DMS114 treated with DMSO at 0.1 percent for 48 hours (cell line): ENCODE results near the gene CCDC83.

Experiments
- DNase-seq: peaks from one replicate; lab custom pipeline; 2025; ENCODE audit not compliant: unreplicated experiment; lab: John Stamatoyannopoulos, UW

Gene CCDC83

DNA sequence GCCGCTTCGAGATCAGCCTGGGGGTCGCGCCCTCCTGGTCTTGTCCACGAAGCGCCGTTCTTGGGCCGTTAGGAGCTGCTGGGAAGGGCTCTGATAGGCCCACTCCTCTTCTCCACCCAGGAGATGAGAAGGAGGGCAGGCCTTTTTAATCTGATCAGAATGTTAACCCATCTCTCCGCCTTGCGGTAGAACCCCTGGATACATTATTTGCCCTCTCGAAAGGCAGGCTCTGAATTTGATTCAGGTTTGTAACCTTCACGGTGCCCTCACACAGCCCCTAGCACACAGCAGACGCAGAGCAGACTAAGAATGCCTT is at the start of gene CCDC83:
CCDC83 (plus strand) TSS at position 43 of the 316 bp plus-strand sequence. CDS start 9,741 bp downstream, outside the sequence.
- DNase-seq = no peak

DNA sequence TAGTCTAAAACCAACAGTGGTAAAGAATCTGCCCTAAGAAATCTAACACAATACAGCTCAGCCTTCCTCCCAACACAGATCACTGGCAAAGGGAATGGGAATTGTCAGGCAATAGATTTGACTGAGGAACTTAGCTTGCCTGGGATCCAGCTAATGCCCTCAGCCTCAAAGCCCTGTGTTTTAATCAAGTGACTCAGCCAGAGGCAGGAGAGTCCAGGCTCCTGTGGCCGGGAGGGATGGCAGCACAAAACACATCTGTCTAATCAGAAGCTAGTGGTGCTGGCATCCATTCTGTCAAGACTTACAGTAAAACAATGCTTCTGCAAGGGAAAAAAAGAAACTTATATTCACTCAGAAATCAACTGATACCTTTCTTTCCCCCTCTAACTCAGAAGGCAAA is 49.8 kb upstream of the CCDC83 start:
- no peak for DNase-seq

DNA sequence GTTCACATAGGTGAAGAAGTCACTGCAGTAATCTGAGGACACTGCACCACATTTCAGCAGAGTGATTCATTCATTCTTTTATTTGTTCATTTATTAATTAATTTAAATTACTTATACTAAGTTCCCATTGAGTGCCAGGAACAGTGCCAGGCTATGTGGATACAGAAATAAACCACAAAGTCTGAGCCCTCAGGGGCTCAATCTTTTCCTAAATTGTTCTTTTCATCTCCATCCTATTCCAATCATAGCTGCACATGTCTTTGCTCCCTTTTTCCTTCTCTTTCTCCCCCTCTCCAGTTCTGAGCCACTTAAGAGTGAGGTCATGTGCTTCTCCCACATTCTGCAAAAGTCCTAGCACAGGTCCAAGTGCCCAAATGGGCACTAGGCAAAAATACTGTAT is 49.2 kb upstream of the CCDC83 start:
- no peak for DNase-seq

DNA sequence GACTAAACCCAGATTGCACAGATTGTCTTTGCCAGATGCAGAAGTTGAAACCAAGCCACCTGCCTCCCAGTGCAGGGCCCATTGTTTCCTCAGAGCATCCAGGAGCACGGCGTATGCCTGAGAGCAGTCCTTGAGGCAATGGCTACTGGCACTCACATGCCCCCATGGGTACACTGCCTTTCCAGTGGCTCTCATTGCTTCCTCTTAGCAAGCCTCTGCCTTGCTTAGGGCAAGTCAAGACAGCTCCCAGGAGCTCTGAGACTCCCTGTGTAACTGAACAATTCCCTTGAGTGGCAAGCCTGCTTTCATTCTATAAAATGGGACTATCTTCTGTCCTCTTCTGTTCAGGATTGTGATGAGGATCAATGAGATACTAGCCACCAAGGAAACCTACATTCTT is 48.3 kb upstream of the CCDC83 start:
- DNase-seq = no peak

DNA sequence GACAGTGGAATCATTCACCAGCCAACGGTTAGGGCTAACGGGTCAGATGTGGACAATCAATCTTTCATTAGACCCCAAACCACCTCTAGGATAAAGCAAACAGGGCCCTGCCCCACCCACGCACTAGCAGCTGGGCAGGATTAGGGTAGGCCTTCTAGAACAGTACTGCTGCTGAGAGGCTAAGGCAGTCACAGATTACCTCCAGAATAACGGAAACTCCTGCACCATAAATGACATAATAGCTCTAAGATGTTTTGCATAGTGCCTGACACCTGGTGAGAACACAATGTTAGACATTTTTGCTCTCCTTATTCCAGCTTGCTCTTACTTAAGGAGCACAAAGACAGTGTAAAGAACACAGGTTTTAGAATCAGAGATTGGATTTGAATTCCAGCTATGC is 46.0 kb upstream of the CCDC83 start:
- DNase-seq = no peak

DNA sequence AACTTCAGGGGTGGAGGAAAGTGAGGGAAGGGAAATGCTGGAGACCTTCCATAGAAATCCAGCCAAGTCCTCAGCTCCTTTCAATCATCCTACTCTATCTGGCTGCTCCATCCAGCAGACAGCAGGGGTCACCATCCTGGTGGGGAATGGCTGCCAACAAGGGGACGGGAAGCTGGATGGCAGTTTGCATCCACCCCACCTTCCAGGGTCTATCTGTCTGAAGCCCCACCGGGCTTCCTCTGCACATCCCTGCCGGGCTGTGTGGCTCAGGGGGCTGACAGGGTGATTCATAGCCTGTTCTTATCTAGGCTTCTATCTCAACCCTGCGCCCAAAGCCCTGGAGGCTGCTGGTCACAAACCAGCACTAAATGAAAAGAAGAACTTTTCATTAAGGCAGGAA is 45.3 kb upstream of the CCDC83 start:
- no peak for DNase-seq

DNA sequence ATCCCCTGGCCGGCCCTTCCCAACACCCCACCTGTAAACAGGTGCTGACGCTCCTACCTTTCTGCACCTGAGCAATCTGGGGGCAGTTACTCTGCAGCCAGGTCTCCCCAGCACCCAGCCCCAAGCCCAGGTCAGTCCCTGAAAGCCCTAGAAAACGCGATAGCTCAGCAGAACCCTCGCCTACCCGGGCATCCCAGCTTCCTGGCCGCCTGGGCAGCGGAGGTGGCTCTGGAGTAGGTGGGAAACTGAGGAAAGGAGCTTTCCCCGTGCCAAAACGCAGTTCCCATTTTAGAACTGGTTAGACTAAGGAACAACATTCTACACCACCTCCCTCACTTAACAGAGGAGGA is 44.7 kb upstream of the CCDC83 start:
- no peak for DNase-seq

DNA sequence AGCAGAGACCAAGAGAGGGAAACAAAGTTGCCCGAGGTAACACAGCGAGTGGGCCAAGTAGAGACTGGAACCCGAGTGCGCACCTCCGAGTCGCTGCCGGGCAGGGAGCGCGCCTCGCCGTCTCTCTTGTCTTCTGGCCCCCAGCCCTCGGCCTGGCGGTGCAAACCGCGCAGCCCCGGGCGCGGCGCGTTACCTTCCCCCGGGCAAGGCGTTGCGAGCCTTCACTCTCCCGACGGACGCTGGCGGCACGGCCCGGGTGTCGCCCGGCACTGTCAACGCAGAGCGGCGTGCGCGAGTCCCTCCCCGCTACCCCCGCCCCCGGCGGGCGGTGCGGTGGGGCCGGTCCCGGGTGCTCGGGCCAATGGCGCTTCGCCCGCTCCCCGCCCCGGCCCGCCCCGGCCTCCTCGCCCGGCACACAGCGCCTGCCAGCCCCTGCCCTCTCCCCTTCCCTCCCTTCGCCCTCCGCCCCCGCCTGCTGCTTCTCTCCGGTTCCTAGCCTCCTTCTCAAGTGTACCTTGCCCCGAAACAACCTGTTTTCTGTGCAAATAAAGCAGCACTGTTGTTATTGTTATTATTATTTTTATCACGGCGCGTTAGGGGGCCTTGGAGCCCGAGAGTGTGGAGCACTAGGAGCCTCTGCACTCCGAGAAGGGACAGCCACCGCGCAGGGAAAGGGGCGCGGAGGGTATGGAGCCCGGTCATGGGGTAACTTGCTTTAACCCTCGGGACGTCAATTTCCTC is 44.1 kb upstream of the CCDC83 start, which contains the start of gene SYTL2:
SYTL2 (minus strand) TSS at position 271 of the 741 bp plus-strand sequence. CDS start 53,416 bp downstream, outside the sequence.
- DNase-seq = peak; percentile 4

DNA sequence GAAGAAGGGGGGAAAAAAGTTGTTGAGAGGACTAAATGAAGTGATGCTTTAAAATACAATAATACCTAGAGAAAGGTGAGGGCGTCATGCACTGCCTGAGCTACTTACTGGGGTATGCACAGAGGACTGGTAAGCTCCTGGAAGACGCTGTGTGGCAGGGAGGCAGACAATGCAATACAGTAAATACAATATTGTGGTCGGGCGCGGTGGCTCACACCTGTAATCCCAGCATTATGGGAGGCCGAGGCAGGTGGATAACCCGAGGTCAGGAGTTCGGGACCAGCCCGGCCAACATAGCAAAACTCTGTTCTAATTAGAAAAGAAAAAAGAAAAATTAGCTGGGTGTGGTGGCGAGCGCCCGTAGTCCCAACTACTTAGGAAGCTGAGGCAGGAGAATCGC is 43.6 kb upstream of the CCDC83 start:
- DNase-seq = no peak

DNA sequence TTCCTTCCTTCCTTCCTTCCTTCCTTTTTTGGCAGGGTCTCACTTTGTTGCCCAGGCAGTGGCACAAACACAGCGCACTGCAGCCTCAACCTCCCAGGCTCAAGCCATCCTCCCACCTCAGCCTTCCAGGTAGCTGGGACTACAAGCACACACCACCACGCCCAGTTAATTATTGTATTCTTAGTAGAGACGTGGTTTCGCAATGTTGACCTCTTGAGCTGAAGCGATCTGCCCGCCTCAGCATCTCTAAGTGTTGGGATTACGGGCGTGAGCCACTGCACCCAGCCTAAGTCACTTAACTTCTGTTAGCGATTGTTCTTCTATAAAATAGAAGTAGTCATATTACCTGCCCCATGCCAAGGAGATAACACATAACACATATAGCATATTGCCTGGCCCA is 41.5 kb upstream of the CCDC83 start:
- DNase-seq = no peak

DNA sequence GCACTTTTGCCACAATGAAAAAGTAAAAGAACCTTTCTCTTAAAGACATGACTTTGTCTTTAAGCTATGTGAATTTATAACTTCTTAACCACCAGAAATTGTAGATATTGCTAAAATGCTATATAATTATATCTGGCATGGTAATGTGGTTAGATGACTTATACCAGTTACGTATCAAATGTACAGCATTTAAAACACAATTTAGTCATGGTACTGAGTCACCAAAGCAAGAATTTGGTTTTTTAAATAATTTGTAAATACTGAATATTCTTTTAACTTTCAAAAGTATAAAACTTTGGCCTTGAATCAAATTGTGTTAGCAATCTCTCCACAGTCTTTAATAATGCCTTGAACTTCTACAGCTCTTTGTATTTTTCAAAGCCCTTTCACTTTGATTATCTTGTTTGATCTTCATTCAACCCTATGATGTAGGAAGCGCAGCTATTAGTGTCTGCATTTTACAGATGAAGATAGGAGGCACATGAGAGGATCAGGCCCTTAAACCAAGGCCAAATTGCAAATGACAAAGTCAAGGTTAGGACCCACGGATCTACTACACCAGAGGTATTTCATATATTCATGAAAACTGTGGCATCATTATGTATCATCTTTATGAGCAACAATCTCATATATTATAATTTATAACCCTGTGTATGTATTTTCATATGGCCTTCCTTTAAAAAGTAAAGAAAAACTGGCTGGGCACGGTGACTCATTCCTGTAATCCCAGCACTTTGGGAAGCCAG is 39.8 kb upstream of the CCDC83 start:
- no peak for DNase-seq

DNA sequence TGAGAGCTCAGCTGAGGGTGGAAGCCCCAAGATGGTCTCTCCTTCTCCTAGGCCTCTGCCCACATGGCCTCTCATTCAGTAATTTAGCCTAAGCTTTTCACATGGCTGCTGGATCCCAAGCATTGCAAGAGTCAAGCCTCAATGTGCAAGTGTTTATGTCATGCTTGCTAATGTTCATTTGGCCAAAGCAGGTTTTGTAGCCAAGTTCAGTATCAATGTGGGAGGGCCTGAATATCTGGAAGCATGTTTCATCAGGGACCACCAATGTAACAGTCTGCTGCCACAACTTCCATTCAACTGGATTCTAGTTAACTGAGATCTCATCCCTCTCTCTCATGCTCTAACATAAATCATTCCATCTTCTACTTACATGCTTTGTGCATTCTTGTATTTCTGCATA is 35.7 kb upstream of the CCDC83 start:
- no peak for DNase-seq

DNA sequence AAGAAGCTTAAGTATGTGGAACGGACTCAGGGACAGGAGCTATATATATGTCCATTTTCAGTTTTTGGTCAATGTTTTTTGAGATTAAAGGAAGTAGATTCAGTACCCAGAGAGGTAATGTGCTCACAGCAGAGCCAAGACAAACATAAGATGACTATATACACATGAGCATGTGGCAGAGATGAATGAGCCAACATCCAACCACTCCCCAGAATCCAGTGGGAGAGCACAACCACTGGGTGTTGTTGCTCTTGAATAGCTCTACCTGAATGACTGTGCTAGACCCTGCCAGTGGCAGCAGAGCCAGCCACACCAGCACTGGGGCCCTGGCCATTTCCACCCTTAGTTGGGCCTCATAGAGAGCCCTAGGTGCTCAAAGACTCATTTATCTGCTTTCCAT is 33.5 kb upstream of the CCDC83 start:
- DNase-seq = no peak

DNA sequence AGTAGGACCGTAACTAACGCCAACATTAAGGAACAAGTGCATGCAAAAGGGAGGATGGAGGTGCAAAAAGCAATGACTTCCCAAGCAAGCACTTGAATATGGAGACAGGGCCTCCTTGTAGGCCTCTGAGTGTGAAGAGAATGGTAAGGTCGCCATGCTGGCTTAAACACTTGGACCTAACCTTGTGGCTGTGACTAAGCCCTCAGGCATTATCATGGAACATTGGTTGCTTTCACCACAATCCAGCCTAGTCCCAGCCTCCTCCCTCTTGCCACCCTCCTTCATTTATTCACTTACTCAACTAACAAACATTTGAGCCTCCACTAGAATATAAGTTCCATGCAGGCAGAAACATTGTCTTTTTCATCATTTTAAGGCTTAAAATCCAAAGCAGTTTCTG is 32.4 kb upstream of the CCDC83 start:
- DNase-seq = no peak

DNA sequence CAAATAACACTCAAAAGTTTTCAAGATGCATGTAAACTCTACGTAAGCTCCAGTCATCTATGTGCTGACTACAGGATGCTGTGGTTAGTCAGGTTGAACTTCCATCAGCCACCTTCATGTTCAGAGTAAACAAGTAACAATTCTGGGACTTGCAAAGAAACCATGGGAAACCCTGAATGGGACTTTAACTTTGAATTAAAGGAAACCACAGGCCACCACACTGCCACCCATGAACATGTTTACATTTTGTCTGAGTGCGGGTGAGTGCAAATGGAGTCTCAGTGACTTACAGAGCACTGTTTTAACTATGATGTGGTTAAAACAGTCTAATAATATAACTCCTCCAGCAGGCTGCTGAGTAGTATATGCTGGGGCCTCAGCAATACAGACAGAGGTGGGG is 31.4 kb upstream of the CCDC83 start:
- DNase-seq = no peak

DNA sequence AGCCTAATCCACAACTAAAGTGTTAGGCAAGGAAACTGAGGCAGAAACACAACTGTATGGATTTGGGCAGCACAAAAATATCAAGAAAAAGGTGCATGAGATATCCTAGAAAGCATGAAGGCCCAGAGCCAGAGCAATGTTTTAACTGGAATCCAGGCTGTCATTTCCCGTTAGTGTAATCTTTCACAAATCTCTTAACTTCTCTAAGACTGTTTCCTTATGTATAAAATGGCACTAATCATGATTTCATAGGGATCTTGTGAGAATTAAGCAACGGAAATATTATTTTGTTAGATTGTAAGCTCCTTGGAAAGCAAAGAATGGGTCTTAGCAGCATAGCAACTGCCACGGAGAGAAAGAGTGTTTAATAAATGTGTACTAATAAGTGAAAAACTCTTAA is 29.6 kb upstream of the CCDC83 start:
- DNase-seq = no peak

DNA sequence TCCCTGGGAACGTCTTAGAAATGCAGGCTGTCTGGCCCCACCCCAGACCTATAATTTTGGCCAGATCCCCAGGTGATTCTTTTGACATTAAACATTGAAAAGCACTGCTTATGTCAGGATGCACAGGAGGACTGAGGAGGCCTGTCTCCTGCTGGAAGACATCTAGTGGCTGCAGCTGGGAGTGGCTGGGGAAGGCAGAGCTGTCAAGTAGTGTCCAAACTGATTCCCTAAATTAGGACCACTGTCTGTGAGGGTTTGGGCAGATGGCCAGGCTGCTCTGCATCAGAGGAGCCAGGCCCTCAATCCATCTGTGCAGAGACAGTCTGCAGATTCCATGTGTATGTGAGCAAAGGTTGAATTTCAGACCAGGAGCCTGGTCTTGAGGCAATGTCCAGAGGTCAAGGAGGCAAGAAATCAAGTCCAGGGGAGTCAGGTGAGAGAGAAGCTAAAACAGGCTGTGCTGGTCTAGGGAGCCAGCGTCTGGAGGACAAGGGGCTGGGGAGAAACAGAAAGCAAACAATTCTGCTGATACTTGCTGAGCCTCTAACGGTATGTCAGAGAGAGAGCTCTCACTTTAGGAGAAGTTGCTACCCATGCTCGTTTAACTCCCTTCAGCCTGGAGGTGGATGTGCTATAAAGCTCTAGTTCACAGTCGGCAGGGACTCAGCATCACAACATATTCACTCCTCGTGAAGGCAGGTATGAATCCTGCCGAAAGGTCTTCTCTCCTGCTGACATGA is 28.9 kb upstream of the CCDC83 start:
- DNase-seq = peak; percentile 8

DNA sequence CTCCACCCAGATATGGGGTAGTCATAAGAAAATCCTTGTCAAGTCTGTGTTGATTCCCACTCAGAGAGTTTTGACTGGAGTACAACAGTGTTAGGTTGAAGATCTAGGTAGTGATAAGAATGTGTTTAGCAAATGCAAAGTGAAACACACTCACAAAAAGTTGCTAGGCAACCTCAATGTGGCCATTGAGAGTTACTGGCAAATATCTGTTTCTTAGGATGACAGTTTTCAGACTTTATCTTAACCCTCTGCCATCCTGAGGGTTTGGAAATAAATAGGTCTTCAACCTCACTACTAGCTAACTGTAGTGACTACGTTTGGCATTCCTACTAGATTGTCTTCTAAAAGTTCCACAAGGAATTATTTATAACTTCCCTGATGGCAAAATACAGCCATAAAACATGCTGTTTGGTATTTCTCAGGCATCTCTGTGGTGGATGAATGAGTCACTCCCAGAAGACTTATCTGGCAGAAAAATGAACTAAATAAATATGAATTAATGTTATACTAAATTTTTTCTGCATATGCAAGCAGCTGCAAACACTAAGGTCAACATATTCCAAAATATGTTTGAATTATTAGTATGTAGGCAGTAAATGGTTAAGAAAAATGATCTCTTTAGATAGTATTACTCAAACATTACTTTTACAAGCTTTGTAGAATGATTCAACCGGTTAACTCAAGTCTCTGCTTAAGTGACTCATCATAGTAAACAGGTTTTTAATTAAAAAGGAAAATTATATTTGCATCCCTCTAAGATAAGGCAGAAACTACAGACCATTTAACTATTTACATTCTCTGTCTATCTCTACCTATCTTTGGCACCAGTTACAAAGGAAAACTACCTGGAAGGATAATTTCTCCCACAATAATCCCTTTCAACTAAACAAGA is 27.2 kb upstream of the CCDC83 start:
- DNase-seq = no peak

DNA sequence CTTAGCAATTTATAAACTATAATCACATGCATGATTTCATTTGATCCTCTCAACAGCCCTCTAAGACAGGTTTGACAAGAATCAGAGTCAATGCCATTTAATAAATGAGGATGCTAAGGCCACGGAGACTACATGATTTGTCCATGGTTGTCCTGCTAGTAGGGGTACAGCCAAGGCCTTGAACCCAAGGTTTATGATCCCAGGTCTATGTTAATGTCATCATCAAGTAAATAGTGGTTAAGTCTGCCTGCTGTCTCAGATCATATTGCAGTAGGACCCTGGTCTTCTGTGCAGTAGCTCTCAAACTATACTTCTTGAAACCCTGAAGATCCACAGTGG is 26.6 kb upstream of the CCDC83 start:
- DNase-seq = no peak

DNA sequence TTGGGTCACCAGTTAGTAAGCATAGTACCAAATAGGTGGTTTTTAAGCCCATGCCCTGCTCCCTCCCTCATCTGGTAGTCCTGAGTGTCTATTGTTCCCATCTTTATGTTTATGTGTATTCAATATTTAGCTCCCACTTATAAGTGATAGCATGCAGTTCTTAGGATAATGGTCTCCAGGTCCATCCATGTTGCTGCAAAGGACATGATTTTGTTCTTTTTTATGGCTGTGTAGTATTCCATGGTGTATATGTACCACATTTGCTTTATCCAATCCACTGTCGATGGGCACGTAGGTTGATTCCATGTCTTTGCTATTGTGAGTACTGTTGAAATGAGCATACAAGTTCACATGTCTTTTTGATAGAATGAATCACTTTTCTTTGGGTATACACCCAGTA is 26.0 kb upstream of the CCDC83 start:
- DNase-seq = no peak

DNA sequence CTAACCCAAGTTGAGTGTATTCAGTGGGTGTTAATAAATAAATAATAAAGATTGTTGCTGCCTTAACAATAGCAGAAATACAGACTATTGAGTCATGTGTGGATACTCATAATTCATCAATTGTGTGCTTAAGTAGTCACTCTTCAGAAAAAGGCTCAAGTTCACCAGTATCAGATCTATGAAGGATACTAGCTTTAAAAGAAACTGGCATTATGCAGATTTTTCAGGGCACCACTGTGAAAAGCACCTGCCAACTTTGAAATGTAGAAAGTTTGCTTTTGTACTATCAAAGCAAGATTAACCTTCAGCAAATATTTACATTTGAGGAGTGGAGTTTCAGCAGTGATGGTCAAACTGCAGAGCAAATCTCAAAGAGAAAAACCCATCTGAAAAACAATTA is 24.1 kb upstream of the CCDC83 start:
- no peak for DNase-seq
